HEK293 (cell line): ENCODE measurements around the gene ACSS1.

Experiments used
- HOXA7 ChIP-seq: sonication (generic); formaldehyde crosslinking; IDR thresholded peaks from 2 replicates; pipeline ENCODE4 v1.8.1; 2022; ENCODE audit warnings: missing genetic modification reagents, borderline replicate concordance
- YY1 ChIP-seq: fragments of 450-650 bp; formaldehyde crosslinking; IDR thresholded peaks from 2 replicates; pipeline ENCODE4 v1.5.1; 2018; ENCODE audit warnings: missing biosample characterization, missing genetic modification characterization
- ZNF10 ChIP-seq: fragments of 450-650 bp; formaldehyde crosslinking; IDR thresholded peaks from 2 replicates; pipeline ENCODE4 v1.5.1; 2017; ENCODE audit warnings: missing biosample characterization, missing genetic modification characterization
- ZNF24 ChIP-seq: fragments of 450-650 bp; formaldehyde crosslinking; IDR thresholded peaks from 2 replicates; pipeline ENCODE4 v1.5.1; 2016; ENCODE audit warnings: missing biosample characterization, missing genetic modification characterization
- ZNF544 ChIP-seq: fragments of 450-650 bp; formaldehyde crosslinking; IDR thresholded peaks from 2 replicates; pipeline ENCODE4 v1.5.0; 2017; ENCODE audit warnings: missing biosample characterization, missing genetic modification characterization
- ZNF558 ChIP-seq: fragments of 450-650 bp; formaldehyde crosslinking; IDR thresholded peaks from 2 replicates; pipeline ENCODE4 v1.5.1; 2016; ENCODE audit warnings: missing biosample characterization, missing genetic modification characterization
- TF ChIP-seq, protein P1 (sequence below): fragments of 450-650 bp; formaldehyde crosslinking; IDR thresholded peaks from 2 replicates; pipeline ENCODE4 v1.5.1; 2016; ENCODE audit warnings: missing biosample characterization, missing genetic modification characterization

DNA sequence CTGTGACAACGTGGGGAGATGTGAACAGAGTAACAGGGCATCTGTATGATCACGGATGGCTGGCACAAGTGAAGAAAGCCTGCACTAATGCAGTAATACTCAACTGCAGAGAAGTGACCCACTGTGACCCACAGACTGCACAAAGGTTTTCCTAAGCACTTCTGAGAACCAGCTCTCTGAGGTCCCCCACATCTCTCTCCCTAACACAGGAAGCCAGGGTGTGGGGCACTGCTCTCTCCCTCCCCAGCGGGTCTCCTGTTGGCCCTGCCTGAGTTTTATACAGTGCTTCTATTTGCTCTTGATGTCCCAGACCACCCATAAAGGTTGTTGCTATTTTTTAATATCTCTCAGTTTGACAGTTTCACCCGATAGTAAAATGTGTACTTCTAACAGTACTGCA, 76.7 kb downstream of the ACSS1 start:
- TF ChIP-seq, protein P1, sequence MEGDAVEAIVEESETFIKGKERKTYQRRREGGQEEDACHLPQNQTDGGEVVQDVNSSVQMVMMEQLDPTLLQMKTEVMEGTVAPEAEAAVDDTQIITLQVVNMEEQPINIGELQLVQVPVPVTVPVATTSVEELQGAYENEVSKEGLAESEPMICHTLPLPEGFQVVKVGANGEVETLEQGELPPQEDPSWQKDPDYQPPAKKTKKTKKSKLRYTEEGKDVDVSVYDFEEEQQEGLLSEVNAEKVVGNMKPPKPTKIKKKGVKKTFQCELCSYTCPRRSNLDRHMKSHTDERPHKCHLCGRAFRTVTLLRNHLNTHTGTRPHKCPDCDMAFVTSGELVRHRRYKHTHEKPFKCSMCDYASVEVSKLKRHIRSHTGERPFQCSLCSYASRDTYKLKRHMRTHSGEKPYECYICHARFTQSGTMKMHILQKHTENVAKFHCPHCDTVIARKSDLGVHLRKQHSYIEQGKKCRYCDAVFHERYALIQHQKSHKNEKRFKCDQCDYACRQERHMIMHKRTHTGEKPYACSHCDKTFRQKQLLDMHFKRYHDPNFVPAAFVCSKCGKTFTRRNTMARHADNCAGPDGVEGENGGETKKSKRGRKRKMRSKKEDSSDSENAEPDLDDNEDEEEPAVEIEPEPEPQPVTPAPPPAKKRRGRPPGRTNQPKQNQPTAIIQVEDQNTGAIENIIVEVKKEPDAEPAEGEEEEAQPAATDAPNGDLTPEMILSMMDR (tag by site-specific recombination) = no peak
- TF ChIP-seq HOXA7 (no peak), YY1 (tag by site-specific recombination) (no peak), ZNF544 (tag by site-specific recombination) (no peak), ZNF24 (tag by site-specific recombination) (no peak), ZNF558 (no peak), ZNF10 (tag by site-specific recombination) (no peak)
